A549 (cell line): Measurements from ENCODE around the gene LMNA.

Source experiments
- CTCF ChIP-seq: fragments of >200 bp; sonication (Bioruptor Twin); formaldehyde crosslinking; IDR thresholded peaks from 3 replicates; pipeline ENCODE4 v1.5.1; 2016
- HDAC2 ChIP-seq: fragments of 200-600 bp; sonication (generic); IDR thresholded peaks from 2 replicates; pipeline ENCODE4 v1.6.1; 2016
- RAD21 ChIP-seq, 2 experiments: fragments of >200 bp in 1 of 2; sonication (Bioruptor Twin) in 1 of 2; formaldehyde crosslinking in 1 of 2; IDR thresholded peaks in 1 of 2; conservative IDR thresholded peaks in 1 of 2; 2 replicates in 1 of 2; 3 replicates in 1 of 2; pipeline ENCODE4 v1.6.1; 2012 to 2018; ENCODE audit warnings: inconsistent platforms in 1 of 2
- REST ChIP-seq: fragments of 200-600 bp; sonication (generic); IDR thresholded peaks from 2 replicates; pipeline ENCODE4 v1.6.1; 2016; ENCODE audit warnings: antibody characterized with exemption, mild to moderate bottlenecking, moderate library complexity

- TF ChIP-seq REST (no peak), CTCF (no peak), RAD21 (conservative IDR thresholded peaks at IDR 0.05 in 1 of 2, IDR thresholded peaks at IDR 0.05 in 1 of 2) (no peak), HDAC2 (no peak)
These were observed 53.0 kb downstream of the LMNA start for GRCh38 chr1:156167536-156167935.
